Retinal pigment epithelial cell (primary cell): ENCODE measurements around the gene MSRB2.

Source experiments
- DNase-seq: peaks from one replicate; pipeline ENCODE4 v3.0.0-alpha.2; 2010; ENCODE audit warnings: low read depth
- H3K4me3 ChIP-seq: 2 replicates; pipeline ENCODE4 v1.5.1; 2011; ENCODE audit warnings: mild to moderate bottlenecking, low read length, control low read depth, moderate library complexity
- TF ChIP-seq, protein P1 (sequence below): conservative IDR thresholded peaks from 2 replicates; pipeline ENCODE4 v1.5.1; 2011; ENCODE audit warnings: low read depth, low read length, control low read depth, inconsistent platforms

The MSRB2 gene

DNA sequence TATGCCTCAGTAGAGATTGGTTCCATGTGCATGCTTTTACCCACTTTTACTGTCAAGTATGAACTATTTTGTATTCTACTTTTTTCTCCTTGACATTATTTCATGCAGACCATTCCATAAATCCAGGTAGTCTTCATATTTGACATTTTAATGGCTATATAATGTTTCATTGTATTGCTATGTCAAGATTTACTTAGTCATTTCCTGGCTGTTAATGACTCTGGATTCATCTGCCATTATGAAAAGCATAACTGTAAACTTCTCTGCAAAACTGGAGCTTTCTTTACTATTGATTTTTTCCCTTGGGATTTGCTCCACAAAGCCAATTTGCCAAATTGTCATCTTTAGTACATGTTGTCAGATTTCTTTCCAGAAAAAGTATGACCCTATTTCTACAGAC lies 6.8 kb upstream of the MSRB2 start:
- TF ChIP-seq, protein P1, sequence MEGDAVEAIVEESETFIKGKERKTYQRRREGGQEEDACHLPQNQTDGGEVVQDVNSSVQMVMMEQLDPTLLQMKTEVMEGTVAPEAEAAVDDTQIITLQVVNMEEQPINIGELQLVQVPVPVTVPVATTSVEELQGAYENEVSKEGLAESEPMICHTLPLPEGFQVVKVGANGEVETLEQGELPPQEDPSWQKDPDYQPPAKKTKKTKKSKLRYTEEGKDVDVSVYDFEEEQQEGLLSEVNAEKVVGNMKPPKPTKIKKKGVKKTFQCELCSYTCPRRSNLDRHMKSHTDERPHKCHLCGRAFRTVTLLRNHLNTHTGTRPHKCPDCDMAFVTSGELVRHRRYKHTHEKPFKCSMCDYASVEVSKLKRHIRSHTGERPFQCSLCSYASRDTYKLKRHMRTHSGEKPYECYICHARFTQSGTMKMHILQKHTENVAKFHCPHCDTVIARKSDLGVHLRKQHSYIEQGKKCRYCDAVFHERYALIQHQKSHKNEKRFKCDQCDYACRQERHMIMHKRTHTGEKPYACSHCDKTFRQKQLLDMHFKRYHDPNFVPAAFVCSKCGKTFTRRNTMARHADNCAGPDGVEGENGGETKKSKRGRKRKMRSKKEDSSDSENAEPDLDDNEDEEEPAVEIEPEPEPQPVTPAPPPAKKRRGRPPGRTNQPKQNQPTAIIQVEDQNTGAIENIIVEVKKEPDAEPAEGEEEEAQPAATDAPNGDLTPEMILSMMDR: no peak
- no peak for DNase-seq
- no peak overlapping the region for H3K4me3 ChIP-seq

DNA sequence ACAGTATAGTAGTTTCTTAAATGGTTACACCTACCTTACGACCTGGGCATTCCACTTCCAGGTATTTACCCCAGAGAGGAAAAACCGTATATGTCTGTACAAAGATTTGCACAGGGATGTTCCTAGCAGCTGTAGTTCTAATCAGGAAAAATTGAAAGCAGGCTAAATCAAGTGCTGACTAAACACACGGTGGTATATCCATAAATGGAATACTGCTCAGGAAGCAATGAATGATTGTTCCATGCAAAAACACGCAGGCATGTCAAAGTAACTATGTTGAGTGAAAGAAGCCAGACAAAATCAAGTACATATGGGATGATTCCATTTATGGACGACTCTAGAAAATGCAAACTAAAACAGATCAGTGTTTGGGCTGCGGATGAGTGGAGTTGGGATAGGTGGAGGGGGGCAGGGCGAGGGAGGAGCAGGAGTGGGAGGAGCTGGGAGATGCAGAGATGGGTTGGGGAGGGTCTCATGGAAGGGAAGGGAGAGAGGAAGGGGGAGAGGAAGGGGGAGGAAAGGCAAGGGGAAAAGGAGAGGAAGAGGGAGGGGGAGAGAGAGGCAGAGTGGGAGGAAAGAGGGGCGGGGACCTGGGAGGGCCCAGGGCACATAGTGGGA lies 484 bp upstream of the MSRB2 start:
- no peak for DNase-seq
- peak overlapping the region; percentile 64 for H3K4me3 ChIP-seq
- TF ChIP-seq, protein P1: no peak

DNA sequence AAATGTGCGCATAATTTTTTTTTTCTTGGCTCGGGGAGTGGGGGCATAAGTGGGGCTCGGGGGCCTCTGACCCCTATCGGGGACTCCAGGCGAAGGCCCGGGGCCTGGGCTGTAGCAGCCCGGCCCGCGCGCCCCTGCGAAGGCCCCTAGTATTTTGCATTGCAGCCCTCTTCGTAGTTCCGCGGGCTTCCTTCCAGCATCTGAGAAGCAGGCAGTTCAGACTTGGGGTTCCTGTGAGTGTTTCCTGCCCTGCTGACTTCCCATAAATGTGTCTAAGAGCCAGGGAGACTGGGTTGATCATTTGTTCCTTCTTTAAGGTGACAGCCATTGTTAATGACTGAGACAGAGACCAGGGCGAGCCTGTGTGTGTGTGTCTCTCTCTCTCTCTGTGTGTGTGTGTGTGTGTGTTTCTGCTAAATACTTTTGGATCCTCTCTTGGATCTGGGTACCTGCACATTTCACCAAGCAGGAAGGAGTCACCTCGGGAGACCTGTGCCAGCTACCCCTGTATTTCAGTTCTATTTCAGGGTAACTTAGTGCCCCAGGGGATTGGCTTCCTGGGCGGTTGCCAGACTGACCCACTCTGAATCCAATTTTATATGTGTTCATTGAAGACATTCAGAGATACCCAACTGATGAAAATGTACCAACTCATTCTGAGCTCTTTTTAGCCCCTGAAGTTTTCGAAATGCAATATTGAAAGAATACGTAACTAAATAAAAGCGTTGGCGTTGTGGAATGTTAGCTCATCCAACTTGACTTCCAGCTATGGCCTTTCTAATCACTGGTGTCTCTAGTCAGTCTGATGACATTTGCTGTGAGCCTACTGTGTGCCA lies 805 bp downstream of the MSRB2 start:
- DNase-seq: no peak
- peak overlapping the region; percentile 64 for H3K4me3 ChIP-seq
- TF ChIP-seq, protein P1: no peak

DNA sequence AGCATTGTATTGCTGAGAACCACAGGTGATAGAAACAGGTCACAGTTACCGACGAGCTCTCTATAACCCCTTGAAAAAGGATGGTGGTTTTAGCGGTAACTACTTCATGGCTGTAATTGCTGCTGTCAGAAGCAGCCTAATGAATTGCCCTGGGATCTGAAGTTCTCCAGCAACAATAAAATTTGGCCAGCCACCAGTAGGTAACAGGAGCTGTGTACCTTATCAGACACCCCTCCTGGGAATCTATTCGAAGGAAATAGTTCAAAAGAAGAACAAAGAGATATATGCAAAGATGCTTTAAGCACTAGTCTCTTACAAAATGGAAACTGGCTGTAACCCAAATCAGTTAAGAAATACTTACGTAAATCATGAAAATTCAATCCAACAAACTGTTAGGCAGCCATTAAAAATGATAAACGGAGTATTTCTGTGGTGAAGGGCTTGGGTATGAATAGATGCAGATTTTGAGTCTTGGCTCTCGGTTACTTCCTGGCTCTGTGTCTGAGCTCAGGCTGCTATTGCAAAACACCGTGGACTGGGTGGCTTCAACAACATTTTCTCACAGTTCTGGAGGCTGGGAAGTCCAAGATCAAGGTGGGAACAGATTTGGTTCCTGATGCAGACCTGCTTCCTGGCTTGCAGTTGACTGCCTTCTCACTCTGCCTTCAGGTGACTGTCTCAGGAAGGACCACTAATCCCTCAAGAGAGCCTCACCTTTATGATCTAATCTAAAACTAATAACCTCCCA lies 1.6 kb downstream of the MSRB2 start:
- TF ChIP-seq, protein P1: no peak
- no peak overlapping the region for H3K4me3 ChIP-seq
- no peak for DNase-seq

DNA sequence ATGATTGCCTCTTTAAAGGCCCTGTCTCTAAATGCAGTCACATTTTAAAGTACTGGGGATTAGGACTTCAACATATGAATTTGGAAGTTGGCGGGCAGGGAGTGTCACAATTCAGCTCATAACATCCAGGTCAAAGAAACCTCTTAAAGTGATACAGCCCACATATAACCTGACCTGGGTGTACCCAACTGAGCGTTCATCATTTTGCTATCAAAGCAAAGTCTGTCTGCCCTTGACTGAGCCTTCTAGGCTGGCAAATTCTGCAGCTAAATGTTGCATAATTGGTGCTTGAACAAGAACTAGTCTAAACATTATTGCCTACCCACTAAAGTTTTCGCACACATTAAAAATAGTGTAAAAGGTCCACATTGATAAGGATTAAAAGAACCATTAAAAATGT lies 3.7 kb downstream of the MSRB2 start:
- H3K4me3 ChIP-seq: no peak overlapping the region
- no peak for DNase-seq
- TF ChIP-seq, protein P1: no peak

DNA sequence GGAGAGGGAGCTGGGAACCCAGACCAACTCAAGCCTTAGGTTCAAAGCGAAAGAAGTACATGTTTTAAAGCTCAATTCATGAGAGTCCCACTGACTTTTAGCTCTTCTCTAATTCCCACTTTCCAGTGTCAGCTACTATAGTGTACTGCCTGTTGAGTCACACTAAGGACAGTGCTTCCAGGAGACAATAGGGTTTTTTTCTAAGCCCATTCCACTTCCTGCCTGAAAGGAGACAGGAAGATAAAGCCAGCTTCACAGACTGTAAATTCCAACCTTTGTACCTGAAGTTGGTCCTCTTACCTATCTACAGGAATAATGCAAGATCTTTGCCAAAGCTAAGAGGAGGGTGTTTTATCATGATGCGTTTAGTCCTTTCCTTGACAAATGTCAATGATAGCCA lies 4.4 kb downstream of the MSRB2 start:
- H3K4me3 ChIP-seq: no peak overlapping the region
- TF ChIP-seq, protein P1: no peak
- DNase-seq: no peak
